ENCODE measurements around the gene LSM10.

The LSM10 gene

DNA sequence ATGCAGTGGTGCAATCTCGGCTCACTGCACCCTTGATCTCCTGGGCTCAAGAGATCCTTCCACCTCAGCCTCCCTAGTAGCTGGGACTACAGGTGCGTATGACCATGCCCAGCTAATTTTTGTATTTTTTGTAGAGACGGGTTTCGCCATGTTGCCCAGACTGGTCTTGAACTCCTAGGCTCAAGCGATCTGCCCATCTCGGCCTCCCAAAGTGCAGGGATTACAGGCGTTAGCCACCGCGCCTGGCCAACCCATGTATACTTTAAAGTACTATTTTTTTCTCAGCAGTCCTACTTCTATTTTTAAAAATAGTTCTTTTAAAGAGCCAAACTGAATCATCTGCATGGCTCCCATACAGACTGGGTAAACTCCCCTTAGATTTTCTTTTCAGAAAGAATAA, 15.5 kb downstream of the LSM10 start:
- DNase-seq = no peak

GRCh38 chr1:36381405-36381804, 16.3 kb downstream of the LSM10 start:
- DNase-seq = no peak

- no peak for DNase-seq
These were observed 16.9 kb downstream of the LSM10 start for GRCh38 chr1:36380782-36381181.

GRCh38 chr1:36380143-36380619, 17.5 kb downstream of the LSM10 start:
- no peak for DNase-seq

- no peak for DNase-seq
These were observed 19.8 kb downstream of the LSM10 start for GRCh38 chr1:36377791-36378492.

GRCh38 chr1:36372617-36373016, 25.1 kb downstream of the LSM10 start:
- no peak for DNase-seq

DNA sequence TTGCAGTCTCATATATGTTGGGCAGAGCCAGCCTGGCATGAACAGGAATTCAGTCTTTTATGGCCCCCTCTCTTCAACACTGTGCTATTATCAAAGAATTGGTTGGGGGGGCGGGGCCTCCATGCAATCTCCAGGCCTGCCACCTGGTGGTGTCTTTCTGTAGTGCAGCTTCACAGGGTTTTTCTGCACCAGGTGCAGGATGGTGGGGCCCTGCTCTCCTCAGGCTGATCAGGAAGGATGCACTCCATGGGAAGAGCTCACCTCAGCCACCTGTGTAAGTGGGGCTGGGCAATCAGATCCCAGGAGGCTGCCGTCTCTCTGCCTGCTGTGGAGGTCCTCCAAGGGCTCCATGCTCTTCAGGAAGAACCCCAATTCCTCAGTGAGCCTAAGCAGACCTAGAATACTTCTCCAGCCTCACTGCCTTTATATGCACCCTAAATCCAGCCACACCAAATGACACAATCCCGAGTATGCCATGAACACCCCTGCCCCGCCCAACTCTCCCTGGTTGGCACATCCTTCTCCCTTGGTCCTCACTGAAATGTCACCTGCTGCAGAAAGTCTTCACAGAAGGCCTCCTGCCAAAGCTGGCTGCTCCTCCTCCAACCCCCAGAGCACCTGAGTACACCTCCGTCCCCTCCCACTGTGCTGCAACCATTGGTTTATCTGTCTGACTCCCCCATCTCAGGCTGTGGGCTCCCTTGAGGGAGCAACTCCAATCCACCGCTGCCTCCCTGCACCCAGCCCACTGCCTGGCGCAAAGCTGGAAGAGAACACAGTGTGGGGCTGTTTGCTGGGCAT, 28.4 kb downstream of the LSM10 start:
- DNase-seq = peak in 1 of 2 experiments; percentile 6

GRCh38 chr1:36367798-36368197, 29.9 kb downstream of the LSM10 start:
- DNase-seq = no peak

GRCh38 chr1:36367066-36367465, 30.6 kb downstream of the LSM10 start:
- no peak for DNase-seq

DNA sequence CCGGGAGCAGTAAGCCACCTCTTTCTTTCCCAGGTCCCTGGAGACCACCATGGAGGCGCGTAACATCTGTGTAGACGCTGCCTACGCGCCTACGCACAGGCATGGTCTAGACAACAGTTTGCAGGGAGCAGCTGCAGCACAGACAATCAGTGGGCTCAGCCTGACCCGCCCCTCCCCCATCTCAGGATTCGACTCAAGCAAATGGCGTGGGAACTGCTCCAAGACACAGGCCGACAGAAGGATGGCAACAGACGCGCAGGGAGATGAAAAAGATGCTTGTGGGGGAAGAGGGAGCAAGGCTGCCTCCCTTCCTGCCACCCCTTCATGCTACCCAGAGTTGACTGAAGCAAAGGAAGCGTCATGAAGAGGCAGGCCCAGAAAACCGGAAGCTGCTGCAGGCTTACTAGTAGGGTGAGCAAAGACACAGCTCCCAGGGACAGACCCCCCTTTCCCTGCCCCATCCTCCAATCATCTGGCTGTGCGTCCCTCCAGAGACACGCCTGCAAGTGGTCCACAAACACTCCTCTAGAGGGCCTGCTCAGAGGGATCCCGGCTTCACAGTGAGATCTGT, 31.5 kb downstream of the LSM10 start:
- peak; percentile 21 to 25 for DNase-seq

- DNase-seq = peak in 1 of 2 experiments; percentile 49
These were observed 32.3 kb downstream of the LSM10 start for GRCh38 chr1:36365381-36365780.

- DNase-seq = no peak
These were observed 37.7 kb downstream of the LSM10 start for GRCh38 chr1:36359911-36360550.

GRCh38 chr1:36359383-36359782, 38.3 kb downstream of the LSM10 start:
- no peak for DNase-seq

DNA sequence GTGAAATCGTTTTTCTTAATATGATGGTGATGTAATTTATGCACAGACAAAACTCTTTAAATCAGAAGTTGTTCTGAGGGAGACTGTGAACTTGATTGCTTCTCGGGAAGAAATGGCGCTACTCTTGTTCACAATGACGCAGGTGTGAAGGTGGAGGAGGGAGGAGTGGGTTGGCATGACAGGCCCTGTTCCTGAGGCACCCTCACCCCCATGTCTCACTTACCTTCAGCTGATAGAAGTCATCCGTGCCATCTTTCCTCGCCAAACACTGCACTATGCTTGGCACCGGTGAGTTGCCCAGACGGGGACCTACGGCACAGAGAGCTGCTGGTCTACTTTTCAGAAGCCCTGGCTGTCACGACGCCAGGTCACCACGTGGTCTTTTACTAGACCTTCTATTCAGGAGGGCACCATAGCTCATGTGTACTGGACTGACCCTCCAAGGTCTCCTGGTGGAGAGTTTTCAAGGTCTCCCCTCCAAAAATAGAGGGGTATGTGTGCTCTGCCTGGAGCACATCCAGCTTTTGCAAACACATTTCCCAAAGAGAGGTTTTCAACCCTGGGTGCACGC, 39.1 kb downstream of the LSM10 start:
- no peak for DNase-seq

- DNase-seq = no peak
These were observed 41.9 kb downstream of the LSM10 start for GRCh38 chr1:36355811-36356210.

DNA sequence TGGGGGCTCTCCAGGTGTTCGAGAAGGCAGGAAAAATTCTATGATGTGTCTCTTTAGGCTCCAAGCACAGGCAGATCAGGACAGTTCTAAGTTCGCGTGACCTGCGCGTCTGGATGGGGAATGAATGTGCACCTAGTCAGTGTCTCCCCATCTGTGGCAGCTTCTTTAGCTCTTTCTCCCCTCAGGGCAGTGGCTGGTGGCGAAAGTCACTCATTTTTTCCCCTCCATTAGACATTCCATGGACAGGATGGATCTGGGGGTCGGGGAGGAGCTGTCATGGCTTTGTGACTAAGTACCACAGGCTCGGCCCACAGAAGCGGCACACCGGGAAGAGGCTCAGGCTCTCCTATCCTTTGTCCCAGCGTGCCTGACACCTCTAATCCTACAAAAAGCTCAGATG, 43.2 kb downstream of the LSM10 start:
- DNase-seq = no peak

GRCh38 chr1:36352910-36353878, 44.5 kb downstream of the LSM10 start:
- no peak for DNase-seq

- no peak for DNase-seq
These were observed 45.4 kb downstream of the LSM10 start for GRCh38 chr1:36352125-36352909.

DNA sequence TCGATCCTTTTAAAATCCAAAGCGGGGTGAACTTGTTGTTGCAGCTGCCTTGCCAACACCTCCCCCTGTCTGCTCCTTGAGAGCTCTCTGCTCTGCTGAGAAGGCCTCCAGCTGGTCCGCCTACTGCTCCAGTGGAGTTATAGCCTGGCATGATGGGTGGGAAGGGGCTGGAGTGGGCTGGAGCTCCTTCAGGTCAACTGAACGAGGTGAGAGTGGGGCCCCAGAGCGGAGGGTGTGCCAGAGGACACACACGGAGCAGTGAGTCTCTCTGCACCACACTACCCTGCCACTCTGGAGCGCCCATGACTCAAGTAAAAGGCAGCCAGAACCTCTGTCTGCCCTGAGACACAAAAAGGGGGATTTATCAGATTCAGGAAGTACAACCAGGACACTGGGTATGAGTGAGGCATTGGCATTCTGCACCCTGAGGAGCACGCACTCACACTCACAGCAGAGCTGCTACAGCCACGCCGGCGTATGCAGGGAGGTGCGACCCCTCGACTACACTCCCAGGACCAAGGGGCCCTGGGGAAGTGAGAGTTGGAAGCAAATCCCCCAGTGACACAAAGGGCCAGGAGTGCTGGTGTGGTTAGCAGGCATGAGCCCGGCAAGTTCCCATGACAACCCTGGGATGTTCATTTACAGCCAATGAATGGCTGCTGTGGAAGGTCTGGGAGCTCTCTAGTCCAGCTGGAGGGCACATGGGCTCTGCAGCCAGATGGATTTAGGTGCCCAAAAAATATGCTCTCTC, 46.3 kb downstream of the LSM10 start:
- DNase-seq = no peak

DNA sequence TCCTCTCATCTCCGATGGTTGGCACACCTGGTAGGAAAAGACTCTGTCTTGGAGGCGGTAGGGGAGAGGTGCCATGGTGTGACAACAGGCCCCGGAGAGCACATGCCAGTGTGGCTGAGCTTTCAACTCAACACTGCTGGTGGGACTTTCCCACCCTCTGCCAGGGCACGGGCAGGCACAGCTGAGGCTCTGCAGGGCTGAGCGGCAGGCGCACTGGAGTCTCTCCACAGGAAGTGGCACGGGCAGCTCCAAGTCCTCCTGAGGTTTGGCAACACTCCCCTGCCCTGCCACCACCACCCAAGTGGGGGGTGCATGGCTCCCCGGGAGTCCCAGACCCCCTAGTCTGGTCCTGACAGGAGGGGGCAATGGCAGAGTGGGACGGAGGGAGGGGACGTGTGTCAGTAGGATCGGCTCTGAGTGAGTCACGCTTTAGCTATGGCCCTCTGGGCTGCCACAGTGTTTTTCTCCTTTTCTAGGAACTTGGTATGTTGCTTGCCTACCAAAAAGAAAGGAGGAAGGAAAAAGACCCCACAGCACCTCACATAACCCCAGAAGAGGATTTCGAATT, 47.0 kb downstream of the LSM10 start:
- DNase-seq = no peak
